Activated T-helper 9 cell treated with anti-CD3 and anti-CD28 coated beads, Interleukin-2, amount 50 U/mL, for 16 hours (primary cell): Measurements from ENCODE around the gene CCDC60.

Source experiments
- DNase-seq: peaks from one replicate; pipeline ENCODE4 v3.0.0-alpha.2; 2020; ENCODE audit warnings: low read depth

CCDC60 gene

GRCh38 chr12:119447126-119447525, 112.6 kb downstream of the CCDC60 start:
- DNase-seq = no peak

- DNase-seq = no peak
Measured at GRCh38 chr12:119447618-119448017, 113.1 kb downstream of the CCDC60 start.

- no peak for DNase-seq
Measured at GRCh38 chr12:119448611-119449131, 114.1 kb downstream of the CCDC60 start.

- DNase-seq = no peak
Measured at GRCh38 chr12:119450771-119451170, 116.2 kb downstream of the CCDC60 start.

- DNase-seq = no peak
Measured at GRCh38 chr12:119456824-119457223, 122.3 kb downstream of the CCDC60 start.

- no peak for DNase-seq
Measured at GRCh38 chr12:119457271-119457670, 122.7 kb downstream of the CCDC60 start.

GRCh38 chr12:119459481-119459880, 125.0 kb downstream of the CCDC60 start:
- no peak for DNase-seq

- DNase-seq = no peak
Measured at GRCh38 chr12:119460876-119461275, 126.3 kb downstream of the CCDC60 start.

- DNase-seq = no peak
Measured at GRCh38 chr12:119461636-119462214, 127.2 kb downstream of the CCDC60 start.

- DNase-seq = no peak
Measured at GRCh38 chr12:119463211-119463926, 128.8 kb downstream of the CCDC60 start.

GRCh38 chr12:119468296-119468695, 133.8 kb downstream of the CCDC60 start:
- DNase-seq = no peak

- no peak for DNase-seq
Measured at GRCh38 chr12:119475650-119476049, 141.1 kb downstream of the CCDC60 start.

GRCh38 chr12:119476951-119477350, 142.4 kb downstream of the CCDC60 start:
- DNase-seq = no peak

GRCh38 chr12:119479121-119479561, 144.6 kb downstream of the CCDC60 start:
- no peak for DNase-seq

- no peak for DNase-seq
Measured at GRCh38 chr12:119480551-119480950, 146.0 kb downstream of the CCDC60 start.

- DNase-seq = no peak
Measured at GRCh38 chr12:119486599-119487154, 152.1 kb downstream of the CCDC60 start.

- DNase-seq = no peak
Measured at GRCh38 chr12:119491814-119492213, 157.3 kb downstream of the CCDC60 start.

GRCh38 chr12:119500209-119500608, 165.7 kb downstream of the CCDC60 start:
- no peak for DNase-seq

GRCh38 chr12:119501052-119501451, 166.5 kb downstream of the CCDC60 start:
- no peak for DNase-seq

- no peak for DNase-seq
Measured at GRCh38 chr12:119505001-119505400, 170.5 kb downstream of the CCDC60 start.

GRCh38 chr12:119512772-119513497, 178.4 kb downstream of the CCDC60 start:
- DNase-seq = no peak

- no peak for DNase-seq
Measured at GRCh38 chr12:119528241-119528640, 193.7 kb downstream of the CCDC60 start.

GRCh38 chr12:119540476-119540875, 205.9 kb downstream of the CCDC60 start:
- no peak for DNase-seq
